Suprapubic skin (tissue), 4 donors: ENCODE results near the gene MOCS1.

Experiments
- EP300 ChIP-seq: sonication (generic); formaldehyde crosslinking; IDR thresholded peaks from one replicate; pipeline ENCODE4 v1.6.1; 2017; ENCODE audit warnings: antibody characterized with exemption
- POLR2A ChIP-seq, 2 donors: fragments of 450-650 bp; IDR thresholded peaks; one replicate each; pipeline ENCODE4 v1.6.1; 2017; ENCODE audit warnings: antibody characterized with exemption in 2 of 2, mild to moderate bottlenecking in 2 of 2, moderate library complexity in 2 of 2
- POLR2AphosphoS5 ChIP-seq, 3 donors: sonication (generic); formaldehyde crosslinking; IDR thresholded peaks; one replicate each; pipeline ENCODE4 v1.6.1; 2017; ENCODE audit warnings: antibody characterized with exemption in 3 of 3
- TF ChIP-seq, protein P1 (sequence below), 2 donors: fragments of 200-600 bp in 1 of 2; fragments of 450-650 bp in 1 of 2; sonication (generic) in 1 of 2; IDR thresholded peaks; one replicate each; pipeline ENCODE4 v1.5.1; 2016 to 2019; ENCODE audit warnings: antibody characterized with exemption in 2 of 2, mild to moderate bottlenecking in 1 of 2, moderate library complexity in 1 of 2

DNA sequence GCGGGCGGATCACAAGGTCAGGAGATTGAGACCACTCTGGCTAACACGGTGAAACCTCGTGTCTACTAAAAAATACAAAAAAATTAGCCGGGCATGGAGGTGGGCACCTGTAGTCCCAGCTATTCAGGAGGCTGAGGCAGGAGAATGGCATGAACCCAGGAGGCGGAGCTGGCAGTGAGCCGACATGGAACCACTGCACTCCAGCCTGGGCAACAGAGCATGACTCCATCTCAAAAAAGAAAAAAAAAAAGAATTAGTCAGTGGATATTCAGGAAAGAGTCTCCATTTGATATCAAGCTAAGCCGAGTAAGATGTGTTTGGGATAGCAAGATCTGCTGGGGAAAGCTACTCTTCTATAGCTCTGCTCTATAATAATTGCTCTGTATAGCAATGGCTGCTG is 41.0 kb downstream of the MOCS1 start:
- no peak for TF ChIP-seq POLR2A (IDR thresholded peaks at IDR 0.05)
- TF ChIP-seq POLR2AphosphoS5 (IDR thresholded peaks at IDR 0.05): no peak
- TF ChIP-seq, protein P1, sequence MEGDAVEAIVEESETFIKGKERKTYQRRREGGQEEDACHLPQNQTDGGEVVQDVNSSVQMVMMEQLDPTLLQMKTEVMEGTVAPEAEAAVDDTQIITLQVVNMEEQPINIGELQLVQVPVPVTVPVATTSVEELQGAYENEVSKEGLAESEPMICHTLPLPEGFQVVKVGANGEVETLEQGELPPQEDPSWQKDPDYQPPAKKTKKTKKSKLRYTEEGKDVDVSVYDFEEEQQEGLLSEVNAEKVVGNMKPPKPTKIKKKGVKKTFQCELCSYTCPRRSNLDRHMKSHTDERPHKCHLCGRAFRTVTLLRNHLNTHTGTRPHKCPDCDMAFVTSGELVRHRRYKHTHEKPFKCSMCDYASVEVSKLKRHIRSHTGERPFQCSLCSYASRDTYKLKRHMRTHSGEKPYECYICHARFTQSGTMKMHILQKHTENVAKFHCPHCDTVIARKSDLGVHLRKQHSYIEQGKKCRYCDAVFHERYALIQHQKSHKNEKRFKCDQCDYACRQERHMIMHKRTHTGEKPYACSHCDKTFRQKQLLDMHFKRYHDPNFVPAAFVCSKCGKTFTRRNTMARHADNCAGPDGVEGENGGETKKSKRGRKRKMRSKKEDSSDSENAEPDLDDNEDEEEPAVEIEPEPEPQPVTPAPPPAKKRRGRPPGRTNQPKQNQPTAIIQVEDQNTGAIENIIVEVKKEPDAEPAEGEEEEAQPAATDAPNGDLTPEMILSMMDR (IDR thresholded peaks at IDR 0.05): no peak
- TF ChIP-seq EP300: no peak
